ENCODE data around the gene UROS. TPM values are rescaled to one million over a fixed set of nuclear protein-coding genes. Genes with fewer than 3 reads are reported as not detected.

The UROS gene
- total RNA-seq, 4 donors from 2014 or later, result 24.6 to 39.3 (median 32.4) TPM

- DNase-seq, result no peak
- Histone ChIP-seq H3K27ac (no peak overlapping the region), H3K4me3 (no peak overlapping the region), H3K36me3 (no peaks in the 10 kb centered on the region), H3K27me3 (no peaks in the 10 kb centered on the region), H3K9me3 (no peaks in the 10 kb centered on the region), H3K4me1 (no peaks in the 10 kb centered on the region)
- intact Hi-C loops (cut with DNase I; ENCODE audit: low total_unique reads), result no loop called here
- 54 to 70% methylated on average over 4 to 5 of the region's 5 CpGs for WGBS, 2 donors (ENCODE audit: low coverage in 1 of 2)
- TF ChIP-seq POLR2AphosphoS5 (IDR thresholded peaks at IDR 0.05) (no peak), POLR2A (IDR thresholded peaks at IDR 0.05) (no peak), CTCF (IDR thresholded peaks at IDR 0.05) (no peak), EP300 (IDR thresholded peaks at IDR 0.05; ENCODE audit: low read depth) (no peak)
- in situ Hi-C loops (cut with MboI; ENCODE audit: low pct_ligation_motif_present in 1 of 4, low pct_unique_long_range_greater_than_20kb in 1 of 4, low sequenced_read_pairs in 3 of 4), result no loop called here
These were observed 44.5 kb downstream of the UROS start for GRCh38 chr10:125778556-125778955.

- intact Hi-C loops (cut with DNase I; ENCODE audit: low total_unique reads), result no loop called here
- 78 to 92% methylated on average over 5 to 9 of the region's 9 CpGs for WGBS, 2 donors (ENCODE audit: low coverage in 1 of 2)
- in situ Hi-C loops (cut with MboI; ENCODE audit: low pct_ligation_motif_present in 1 of 4, low pct_unique_long_range_greater_than_20kb in 1 of 4, low sequenced_read_pairs in 3 of 4), result no loop called here
These were observed 45.3 kb downstream of the UROS start for GRCh38 chr10:125777806-125778205.

GRCh38 chr10:125775491-125776106, 47.5 kb downstream of the UROS start, which contains the start of gene MMP21:
MMP21 (minus strand) TSS chr10:125775821; CDS start chr10:125775821, 0 bp downstream.
- intact Hi-C loops (cut with DNase I; ENCODE audit: low total_unique reads), result no loop called here
- H3K9me3 ChIP-seq, result no peaks in the 10 kb centered on the region
- H3K27me3 ChIP-seq, result no peaks in the 10 kb centered on the region
- in situ Hi-C loops (cut with MboI; ENCODE audit: low pct_ligation_motif_present in 1 of 4, low pct_unique_long_range_greater_than_20kb in 1 of 4, low sequenced_read_pairs in 3 of 4), result no loop called here
- H3K27ac ChIP-seq, result no peak within 1 kb of the TSS
- no peak for DNase-seq
- no peaks in the 10 kb centered on the region for H3K4me1 ChIP-seq
- no peak within 1 kb of the TSS for H3K4me3 ChIP-seq
- H3K36me3 ChIP-seq, result no peaks in the 10 kb centered on the region
- 90 to 94% methylated on average over 2 to 26 of the region's 26 CpGs for WGBS, 2 donors (ENCODE audit: low coverage in 1 of 2)
- TF ChIP-seq EP300 (IDR thresholded peaks at IDR 0.05; ENCODE audit: low read depth), result no peak
- no peak for TF ChIP-seq POLR2A (IDR thresholded peaks at IDR 0.05)
- TF ChIP-seq POLR2AphosphoS5 (IDR thresholded peaks at IDR 0.05), result no peak
- TF ChIP-seq CTCF (IDR thresholded peaks at IDR 0.05), result no peak

More at GRCh38 chr10:125777806-125778205, 45.3 kb downstream of the UROS start:
- Histone ChIP-seq H3K36me3 (no peaks in the 10 kb centered on the region), H3K27ac (no peak overlapping the region), H3K4me3 (no peak overlapping the region), H3K27me3 (no peaks in the 10 kb centered on the region), H3K9me3 (no peaks in the 10 kb centered on the region), H3K4me1 (no peaks in the 10 kb centered on the region)
- DNase-seq, result no peak
- TF ChIP-seq EP300 (IDR thresholded peaks at IDR 0.05; ENCODE audit: low read depth) (no peak), POLR2AphosphoS5 (IDR thresholded peaks at IDR 0.05) (no peak), CTCF (IDR thresholded peaks at IDR 0.05) (no peak), POLR2A (IDR thresholded peaks at IDR 0.05) (no peak)

GRCh38 chr10:125774581-125775191, 48.4 kb downstream of the UROS start:
- in situ Hi-C loops (cut with MboI; ENCODE audit: low pct_ligation_motif_present in 1 of 4, low pct_unique_long_range_greater_than_20kb in 1 of 4, low sequenced_read_pairs in 3 of 4), result no loop called here
- Histone ChIP-seq H3K27ac (no peak overlapping the region), H3K27me3 (no peaks in the 10 kb centered on the region), H3K4me1 (no peaks in the 10 kb centered on the region), H3K9me3 (no peaks in the 10 kb centered on the region), H3K36me3 (no peaks in the 10 kb centered on the region), H3K4me3 (no peak overlapping the region)
- TF ChIP-seq CTCF (IDR thresholded peaks at IDR 0.05), result no peak
- TF ChIP-seq EP300 (IDR thresholded peaks at IDR 0.05; ENCODE audit: low read depth), result no peak
- TF ChIP-seq POLR2A (IDR thresholded peaks at IDR 0.05), result no peak
- TF ChIP-seq POLR2AphosphoS5 (IDR thresholded peaks at IDR 0.05), result no peak
- no peak for DNase-seq
- intact Hi-C loops (cut with DNase I; ENCODE audit: low total_unique reads), result no loop called here
- 77 to 89% methylated on average over 10 to 32 of the region's 32 CpGs for WGBS, 2 donors (ENCODE audit: low coverage in 1 of 2)

All from transverse colon (tissue), 4 donors.